Activated T-helper 2 cell treated with anti-CD3 and anti-CD28 coated beads, Interferon-gamma antibody, Interleukin-2, Interleukin-4, amounts not matched to agents 10 μg/mL and 5 μg/mL and 100 μg/mL, durations not matched to agents 14 hours and 24 hours and 36 hours (primary cell): ENCODE results near the gene TDRKH. TPM values are rescaled to one million over a fixed set of nuclear protein-coding genes. Genes with fewer than 3 reads are reported as not detected.
A peak's percentile ranks its signal among the peaks of the same experiment; 100 is the strongest.
"Not testable (repeated sequence)": the region's sequence is repeated elsewhere in the genome, so short reads cannot be mapped to it uniquely, and the experiment has no call there.

Source experiments
- DNase-seq: peaks from one replicate; pipeline ENCODE4 v3.0.0; 2021; ENCODE audit warnings: low spot score
- H3K27ac Mint-ChIP-seq: one replicate; pipeline ENCODE4 v1.8.0; 2021; ENCODE audit warnings: mixed read lengths
- H3K27me3 Mint-ChIP-seq: one replicate; pipeline ENCODE4 v1.8.0; 2021; ENCODE audit warnings: low read depth, mixed read lengths
- H3K36me3 Mint-ChIP-seq: one replicate; pipeline ENCODE4 v1.8.0; 2021; ENCODE audit warnings: low read depth, mixed read lengths
- H3K4me1 Mint-ChIP-seq: one replicate; pipeline ENCODE4 v1.8.0; 2021; ENCODE audit warnings: low read depth, mixed read lengths
- H3K4me3 Mint-ChIP-seq: one replicate; pipeline ENCODE4 v1.8.0; 2021; ENCODE audit warnings: low read depth, mild to moderate bottlenecking, moderate library complexity, mixed read lengths
- H3K9me3 Mint-ChIP-seq: one replicate; pipeline ENCODE4 v1.8.0; 2021; ENCODE audit warnings: mixed read lengths
- intact Hi-C: fragments of 100-400 bp; cut with micrococcal nuclease; formaldehyde crosslinking; loops from one replicate; pipeline ENCODE4 v1.15.1; 2023
- total RNA-seq: library from RNA; stranded (reverse); gene quantifications from 2 replicates; pipeline ENCODE4 v1.2.3, GENCODE V29; 2022

TDRKH gene
- total RNA-seq, 1 donor from 2014 or later, result 18.2 TPM

- Mint-ChIP-seq H3K9me3 (no peaks in the 10 kb centered on the region), H3K4me1 (peaks cover 4% of the 10 kb centered on the region), H3K27me3 (peaks cover 1% of the 10 kb centered on the region), H3K27ac (no peak overlapping the region), H3K4me3 (no peak overlapping the region), H3K36me3 (peaks cover 16% of the 10 kb centered on the region)
- no peak for DNase-seq
- intact Hi-C loops, result no loop called here
Measured at GRCh38 chr1:151783796-151784195, 6.5 kb downstream of the TDRKH start.

GRCh38 chr1:151782741-151783140 is 7.6 kb downstream of the TDRKH start:
- peaks cover 23% of the 10 kb centered on the region for H3K36me3 Mint-ChIP-seq
- peaks cover 1% of the 10 kb centered on the region for H3K27me3 Mint-ChIP-seq

GRCh38 chr1:151782026-151782425 is 8.3 kb downstream of the TDRKH start:
- H3K4me1 Mint-ChIP-seq, intact Hi-C loops, H3K4me3 Mint-ChIP-seq, H3K27ac Mint-ChIP-seq, H3K27me3 Mint-ChIP-seq, H3K9me3 Mint-ChIP-seq, DNase-seq: not testable (repeated sequence)
- peaks cover 23% of the 10 kb centered on the region for H3K36me3 Mint-ChIP-seq

More at GRCh38 chr1:151782741-151783140, 7.6 kb downstream of the TDRKH start:
- intact Hi-C loops, result no loop called here
- no peak for DNase-seq
- H3K27ac Mint-ChIP-seq, result no peak overlapping the region
- no peaks in the 10 kb centered on the region for H3K9me3 Mint-ChIP-seq
- peaks cover 1% of the 10 kb centered on the region for H3K4me1 Mint-ChIP-seq
- no peak overlapping the region for H3K4me3 Mint-ChIP-seq

GRCh38 chr1:151780736-151781135 is 9.6 kb downstream of the TDRKH start:
- DNase-seq, H3K4me3 Mint-ChIP-seq, H3K27ac Mint-ChIP-seq, H3K27me3 Mint-ChIP-seq, H3K4me1 Mint-ChIP-seq, intact Hi-C loops, H3K9me3 Mint-ChIP-seq: not testable (repeated sequence)
- H3K36me3 Mint-ChIP-seq, result peaks cover 30% of the 10 kb centered on the region

DNA sequence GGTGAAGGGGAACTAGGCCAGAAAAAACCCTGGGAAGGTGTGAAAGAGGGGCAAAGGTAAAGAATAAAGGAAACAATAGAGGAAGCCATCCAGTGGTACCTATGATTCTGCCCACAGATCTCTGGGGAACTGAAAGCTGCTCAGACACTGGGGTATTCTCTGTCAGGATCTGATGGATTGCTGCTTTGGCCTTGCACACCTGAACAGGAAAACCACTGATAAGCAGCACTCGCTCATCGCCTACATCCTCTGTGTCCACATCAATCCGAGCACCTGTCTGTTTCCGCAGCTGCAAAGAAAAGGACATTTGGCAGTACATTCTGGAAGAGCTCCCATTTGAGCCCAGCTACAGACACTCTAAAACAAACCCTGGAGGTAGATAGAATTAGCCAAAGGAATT is 10.4 kb downstream of the TDRKH start:
- Mint-ChIP-seq H3K27me3 (no peaks in the 10 kb centered on the region), H3K27ac (no peak overlapping the region), H3K9me3 (no peaks in the 10 kb centered on the region), H3K36me3 (peaks cover 34% of the 10 kb centered on the region), H3K4me3 (no peak overlapping the region), H3K4me1 (no peaks in the 10 kb centered on the region)
- DNase-seq, result no peak
- intact Hi-C loops, result no loop called here

DNA sequence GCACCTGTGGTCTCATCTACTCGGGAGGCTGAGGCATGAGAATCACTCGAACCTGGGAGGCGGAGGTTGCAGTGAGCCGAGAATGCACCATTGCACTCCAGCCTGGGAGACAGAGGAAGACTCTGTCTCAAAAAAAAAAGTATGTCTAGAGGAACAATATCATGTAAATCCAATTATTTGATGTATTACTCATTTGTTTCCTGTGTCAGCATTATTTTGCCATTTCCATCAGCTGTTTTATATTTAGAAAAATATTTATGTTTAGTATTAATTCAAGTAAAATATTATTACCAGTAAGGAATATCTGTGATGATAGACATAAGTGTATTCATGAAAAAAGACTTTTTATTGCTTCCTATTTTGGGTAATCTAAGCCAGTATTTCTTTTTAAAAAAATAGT is 13.0 kb downstream of the TDRKH start:
- DNase-seq, result no peak
- Mint-ChIP-seq H3K36me3 (peaks cover 35% of the 10 kb centered on the region), H3K9me3 (no peaks in the 10 kb centered on the region), H3K4me3 (no peak overlapping the region), H3K27ac (no peak overlapping the region), H3K4me1 (no peaks in the 10 kb centered on the region), H3K27me3 (no peaks in the 10 kb centered on the region)
- intact Hi-C loops, result no loop called here

DNA sequence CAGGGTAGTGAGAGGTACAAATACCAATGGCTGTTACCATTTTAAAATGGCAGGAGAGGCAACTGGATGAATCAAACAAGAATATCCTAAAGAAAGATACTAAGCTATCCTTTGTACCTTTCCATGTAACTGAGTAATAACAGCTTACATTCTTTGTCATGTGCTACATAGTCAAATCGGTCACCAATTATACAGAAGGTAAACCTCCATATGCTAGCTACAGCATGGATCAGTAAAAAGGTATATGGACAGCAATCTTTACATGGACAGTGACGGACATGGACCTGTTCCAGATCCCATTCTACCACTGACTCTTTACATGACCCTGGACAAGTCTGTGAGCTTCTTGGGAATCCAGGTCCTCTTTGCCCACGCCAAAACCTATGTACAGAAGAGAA is 13.6 kb downstream of the TDRKH start:
- no peak for DNase-seq
- Mint-ChIP-seq H3K27me3 (no peaks in the 10 kb centered on the region), H3K36me3 (peaks cover 35% of the 10 kb centered on the region), H3K4me1 (no peaks in the 10 kb centered on the region), H3K27ac (no peak overlapping the region), H3K4me3 (no peak overlapping the region), H3K9me3 (no peaks in the 10 kb centered on the region)
- intact Hi-C loops, result no loop called here

GRCh38 chr1:151775894-151776664 is 14.2 kb downstream of the TDRKH start:
- no peaks in the 10 kb centered on the region for H3K27me3 Mint-ChIP-seq
- H3K27ac Mint-ChIP-seq, result no peak overlapping the region
- DNase-seq, result no peak
- intact Hi-C loops, result no loop called here
- peaks cover 31% of the 10 kb centered on the region for H3K36me3 Mint-ChIP-seq
- no peak overlapping the region for H3K4me3 Mint-ChIP-seq
- H3K4me1 Mint-ChIP-seq, result no peaks in the 10 kb centered on the region
- no peaks in the 10 kb centered on the region for H3K9me3 Mint-ChIP-seq

- H3K27ac Mint-ChIP-seq, result no peak overlapping the region
- H3K4me3 Mint-ChIP-seq, result no peak overlapping the region
- no peak for DNase-seq
- intact Hi-C loops, result no loop called here
- H3K36me3 Mint-ChIP-seq, result peaks cover 26% of the 10 kb centered on the region
- H3K27me3 Mint-ChIP-seq, result no peaks in the 10 kb centered on the region
- no peaks in the 10 kb centered on the region for H3K4me1 Mint-ChIP-seq
- no peaks in the 10 kb centered on the region for H3K9me3 Mint-ChIP-seq
Measured at GRCh38 chr1:151774256-151774922, 15.9 kb downstream of the TDRKH start.

DNA sequence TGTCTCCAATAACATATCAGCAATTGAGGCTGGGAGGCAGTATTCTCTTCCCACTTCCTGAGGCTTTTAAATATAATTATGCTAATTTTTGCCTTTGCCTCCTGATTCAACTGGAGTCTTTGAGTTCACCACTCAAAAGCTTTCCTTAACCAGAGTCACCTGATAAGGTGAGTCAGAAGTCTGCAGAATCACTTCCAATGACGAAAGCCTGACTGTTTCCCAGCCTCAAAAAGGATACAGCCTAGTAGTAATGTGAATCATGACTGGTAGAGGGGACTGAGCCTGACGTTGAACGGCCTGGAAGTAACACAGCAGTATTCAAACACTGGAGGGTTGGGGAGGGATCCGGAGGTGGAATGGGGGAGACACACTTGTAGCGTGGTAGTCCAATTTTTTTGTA is 16.6 kb downstream of the TDRKH start:
- no peak overlapping the region for H3K4me3 Mint-ChIP-seq
- H3K27me3 Mint-ChIP-seq, result no peaks in the 10 kb centered on the region
- intact Hi-C loops, result no loop called here
- peaks cover 19% of the 10 kb centered on the region for H3K36me3 Mint-ChIP-seq
- no peaks in the 10 kb centered on the region for H3K9me3 Mint-ChIP-seq
- DNase-seq, result no peak
- no peak overlapping the region for H3K27ac Mint-ChIP-seq
- H3K4me1 Mint-ChIP-seq, result no peaks in the 10 kb centered on the region

DNA sequence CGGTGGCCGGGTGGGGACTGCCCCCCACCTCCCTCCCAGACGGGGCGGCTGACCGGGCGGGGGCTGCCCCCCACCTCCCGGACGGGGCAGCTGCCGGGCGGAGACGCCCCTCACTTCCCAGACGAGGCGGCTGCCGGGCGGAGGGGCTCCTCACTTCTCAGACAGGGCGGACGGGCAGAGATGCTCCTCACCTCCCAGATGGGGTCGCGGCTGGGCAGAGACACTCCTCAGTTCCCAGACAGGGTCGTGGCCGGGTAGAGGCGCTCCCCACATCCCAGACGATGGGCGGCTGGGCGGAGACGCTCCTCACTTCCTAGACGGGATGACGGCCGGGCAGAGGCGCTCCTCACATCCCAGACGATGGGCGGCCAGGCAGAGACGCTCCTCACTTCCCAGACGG is 21.0 kb downstream of the TDRKH start:
- H3K27me3 Mint-ChIP-seq, H3K9me3 Mint-ChIP-seq, DNase-seq, intact Hi-C loops, H3K4me3 Mint-ChIP-seq, H3K36me3 Mint-ChIP-seq, H3K27ac Mint-ChIP-seq: not testable (repeated sequence)
- H3K4me1 Mint-ChIP-seq, result peaks cover 12% of the 10 kb centered on the region

GRCh38 chr1:151768351-151769066 is 21.8 kb downstream of the TDRKH start:
- H3K9me3 Mint-ChIP-seq, H3K36me3 Mint-ChIP-seq, H3K27me3 Mint-ChIP-seq, DNase-seq, H3K4me3 Mint-ChIP-seq, H3K27ac Mint-ChIP-seq, intact Hi-C loops: not testable (repeated sequence)
- H3K4me1 Mint-ChIP-seq, result peaks cover 19% of the 10 kb centered on the region

DNA sequence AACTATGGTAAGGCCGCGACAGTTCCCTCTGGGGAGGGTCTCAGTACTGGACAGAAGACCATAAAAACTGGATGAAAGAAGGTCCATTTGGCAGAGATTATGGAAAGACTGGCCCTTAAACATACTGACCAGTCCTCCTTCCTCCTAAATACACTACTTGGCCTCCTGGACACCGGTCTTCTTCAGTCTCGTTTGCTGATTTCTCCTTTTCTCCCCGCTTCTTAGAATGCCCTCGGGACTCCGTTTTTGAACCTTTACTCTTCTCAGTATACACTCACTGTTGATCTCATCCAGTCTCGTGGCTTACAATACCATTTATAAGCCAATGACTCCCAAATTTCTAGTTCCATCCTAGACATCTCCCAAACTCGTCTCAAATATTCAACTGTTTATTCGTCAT is 26.3 kb downstream of the TDRKH start:
- H3K27me3 Mint-ChIP-seq, result no peaks in the 10 kb centered on the region
- peaks cover 34% of the 10 kb centered on the region for H3K36me3 Mint-ChIP-seq
- no peak for DNase-seq
- peak overlapping the region; percentile 90 for H3K4me3 Mint-ChIP-seq
- peaks cover 30% of the 10 kb centered on the region for H3K4me1 Mint-ChIP-seq
- intact Hi-C loops, result loop anchor here (1.0 to 2.0 kb wide), 2 partner anchors 26 to 73 kb away; partner anchors contain the start of gene TDRKH
- no peaks in the 10 kb centered on the region for H3K9me3 Mint-ChIP-seq
- H3K27ac Mint-ChIP-seq, result peak overlapping the region; percentile 95
